Measurements from ENCODE around the gene PDK1. TPM values are rescaled to one million over a fixed set of nuclear protein-coding genes. Genes with fewer than 3 reads are reported as not detected.

The PDK1 gene
- total RNA-seq, 2 experiments from 2014 or later, result 30.0 to 31.1 TPM

DNA sequence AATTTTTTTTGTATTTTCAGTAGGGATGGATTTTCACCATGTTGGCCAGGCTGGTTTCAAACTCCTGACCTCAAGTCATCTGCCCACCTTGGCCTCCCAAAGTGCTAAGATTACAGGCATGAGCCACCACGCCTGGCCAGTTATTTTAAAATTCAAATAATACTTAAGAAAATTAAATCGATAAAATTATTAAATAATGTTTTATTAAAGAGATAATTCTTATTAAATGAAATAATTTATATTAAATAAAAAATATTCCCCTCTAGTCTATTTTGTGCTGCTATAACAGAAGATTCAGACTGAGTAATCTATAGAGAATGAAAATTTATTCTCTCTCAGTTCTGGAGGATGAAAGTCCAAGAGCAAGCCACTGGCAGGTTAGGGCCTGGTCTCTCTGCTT lies 61.2 kb downstream of the PDK1 start:
- H3K9me3 ChIP-seq (ENCODE audit: control insufficient read depth in 1 of 2, insufficient read depth in 1 of 2, low read length in 2 of 2), result no peaks in the 10 kb centered on the region
- CTCF ChIA-PET, result no interaction called here

DNA sequence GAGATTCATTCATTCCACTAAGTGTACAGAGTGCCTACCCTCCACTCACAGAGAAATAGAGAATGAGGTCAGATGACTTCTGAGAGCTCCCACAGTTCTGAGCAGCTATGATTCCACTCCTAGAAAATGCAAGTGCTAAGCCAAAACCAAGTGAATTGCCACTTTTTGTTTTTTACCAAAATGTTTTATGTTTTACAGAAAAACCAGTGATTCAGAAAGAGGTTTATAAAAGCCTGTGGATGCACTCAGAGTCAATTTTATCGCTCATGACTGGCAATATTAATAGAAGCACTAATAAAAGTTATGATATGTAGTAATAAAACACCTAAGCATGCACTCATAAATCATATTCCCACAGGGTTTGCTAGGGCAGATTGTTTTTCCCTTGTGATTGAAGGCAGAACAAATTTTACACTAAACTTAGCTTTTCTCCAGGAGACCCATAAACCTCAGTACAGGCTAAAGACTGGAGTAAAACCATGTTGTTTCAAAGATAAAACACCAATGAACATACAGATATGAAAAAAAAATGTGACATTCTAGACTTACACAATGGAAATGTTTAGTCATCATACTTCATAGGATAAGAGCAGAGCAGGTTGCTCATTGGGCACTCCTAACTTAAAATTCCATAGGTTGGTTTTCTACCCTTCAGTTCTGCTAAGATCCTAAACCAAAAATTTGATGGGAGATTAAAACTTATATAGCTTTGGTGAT lies 67.5 kb downstream of the PDK1 start:
- TF ChIP-seq, protein P1, sequence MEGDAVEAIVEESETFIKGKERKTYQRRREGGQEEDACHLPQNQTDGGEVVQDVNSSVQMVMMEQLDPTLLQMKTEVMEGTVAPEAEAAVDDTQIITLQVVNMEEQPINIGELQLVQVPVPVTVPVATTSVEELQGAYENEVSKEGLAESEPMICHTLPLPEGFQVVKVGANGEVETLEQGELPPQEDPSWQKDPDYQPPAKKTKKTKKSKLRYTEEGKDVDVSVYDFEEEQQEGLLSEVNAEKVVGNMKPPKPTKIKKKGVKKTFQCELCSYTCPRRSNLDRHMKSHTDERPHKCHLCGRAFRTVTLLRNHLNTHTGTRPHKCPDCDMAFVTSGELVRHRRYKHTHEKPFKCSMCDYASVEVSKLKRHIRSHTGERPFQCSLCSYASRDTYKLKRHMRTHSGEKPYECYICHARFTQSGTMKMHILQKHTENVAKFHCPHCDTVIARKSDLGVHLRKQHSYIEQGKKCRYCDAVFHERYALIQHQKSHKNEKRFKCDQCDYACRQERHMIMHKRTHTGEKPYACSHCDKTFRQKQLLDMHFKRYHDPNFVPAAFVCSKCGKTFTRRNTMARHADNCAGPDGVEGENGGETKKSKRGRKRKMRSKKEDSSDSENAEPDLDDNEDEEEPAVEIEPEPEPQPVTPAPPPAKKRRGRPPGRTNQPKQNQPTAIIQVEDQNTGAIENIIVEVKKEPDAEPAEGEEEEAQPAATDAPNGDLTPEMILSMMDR (IDR thresholded peaks at IDR 0.05), result no peak
- Histone ChIP-seq H3K27ac (ENCODE audit: low read depth in 1 of 2, low read length in 2 of 2) (no peak overlapping the region), H3K36me3 (ENCODE audit: insufficient read depth, low read length) (peaks cover 1% of the 10 kb centered on the region), H3K4me1 (ENCODE audit: insufficient read depth, low read length) (no peaks in the 10 kb centered on the region), H3K4me3 (ENCODE audit: low read length) (no peak overlapping the region), H3K27me3 (ENCODE audit: control insufficient read depth in 1 of 2, insufficient read depth in 2 of 2, low read length in 2 of 2) (no peaks in the 10 kb centered on the region), H3K9me3 (ENCODE audit: control insufficient read depth in 1 of 2, insufficient read depth in 1 of 2, low read length in 2 of 2) (no peaks in the 10 kb centered on the region)
- ATAC-seq (ENCODE audit: poor library complexity) (no peak), DNase-seq (no peak)
- ChIA-PET CTCF (interaction anchor here (1.0 kb wide), 1 partner anchor 11 kb away, joined by 3 read pairs; no protein-coding TSS in a partner anchor), POLR2A (no interaction called here)
- Mint-ChIP-seq H3K4me3 (no peak overlapping the region), H3K9me3 (no peaks in the 10 kb centered on the region), H3K27ac (no peak overlapping the region), H3K27me3 (no peaks in the 10 kb centered on the region), H3K36me3 (ENCODE audit: low read depth) (peaks cover 40% of the 10 kb centered on the region), H3K4me1 (ENCODE audit: low read depth) (no peaks in the 10 kb centered on the region)
- intact Hi-C loops (cut with DNase I, micrococcal nuclease), result no loop called here

More for the DNA sequence above, 61.2 kb downstream of the PDK1 start:
- ATAC-seq (ENCODE audit: poor library complexity), result no peak
- TF ChIP-seq, protein P1 (IDR thresholded peaks at IDR 0.05), result no peak
- Mint-ChIP-seq H3K4me1 (ENCODE audit: low read depth) (no peaks in the 10 kb centered on the region), H3K9me3 (no peaks in the 10 kb centered on the region), H3K4me3 (no peak overlapping the region), H3K36me3 (ENCODE audit: low read depth) (peaks cover 19% of the 10 kb centered on the region), H3K27ac (no peak overlapping the region), H3K27me3 (no peaks in the 10 kb centered on the region)
- no peaks in the 10 kb centered on the region for H3K4me1 ChIP-seq (ENCODE audit: insufficient read depth, low read length)
- H3K36me3 ChIP-seq (ENCODE audit: insufficient read depth, low read length), result no peaks in the 10 kb centered on the region
- no peak overlapping the region for H3K4me3 ChIP-seq (ENCODE audit: low read length)
- H3K27me3 ChIP-seq (ENCODE audit: control insufficient read depth in 1 of 2, insufficient read depth in 2 of 2, low read length in 2 of 2), result no peaks in the 10 kb centered on the region
- no peak overlapping the region for H3K27ac ChIP-seq (ENCODE audit: low read depth in 1 of 2, low read length in 2 of 2)
- DNase-seq, result no peak
- intact Hi-C loops (cut with DNase I, micrococcal nuclease), result no loop called here
- POLR2A ChIA-PET, result no interaction called here

DNA sequence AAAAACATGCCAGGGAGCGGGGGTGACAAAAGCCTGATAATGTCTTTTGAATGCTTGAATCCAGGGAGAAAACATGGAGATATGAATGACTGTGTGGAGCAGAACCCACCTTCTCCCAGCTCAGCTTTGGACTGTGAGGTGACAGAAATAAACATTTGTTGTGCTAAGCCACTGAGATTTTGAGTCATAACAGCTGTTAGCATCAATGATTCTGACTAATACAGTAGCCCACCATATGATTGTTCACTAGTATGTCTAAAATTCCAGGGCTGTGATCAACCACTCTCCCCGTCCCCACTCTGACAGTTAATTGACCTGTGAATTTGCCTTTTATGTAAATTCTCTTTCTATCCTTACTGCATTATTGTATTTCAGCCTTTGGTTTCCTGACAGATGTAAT lies 69.1 kb downstream of the PDK1 start:
- Mint-ChIP-seq H3K4me1 (ENCODE audit: low read depth) (no peaks in the 10 kb centered on the region), H3K4me3 (no peak overlapping the region), H3K9me3 (no peaks in the 10 kb centered on the region), H3K27ac (no peak overlapping the region), H3K36me3 (ENCODE audit: low read depth) (peaks cover 56% of the 10 kb centered on the region), H3K27me3 (no peaks in the 10 kb centered on the region)
- no peak for ATAC-seq (ENCODE audit: poor library complexity)
- ChIA-PET POLR2A (no interaction called here), CTCF (interaction anchor here (0.7 kb wide), 1 partner anchor 17 kb away, joined by 3 read pairs; no protein-coding TSS in a partner anchor)
- intact Hi-C loops (cut with DNase I, micrococcal nuclease), result no loop called here
- Histone ChIP-seq H3K27me3 (ENCODE audit: control insufficient read depth in 1 of 2, insufficient read depth in 2 of 2, low read length in 2 of 2) (no peaks in the 10 kb centered on the region), H3K36me3 (ENCODE audit: insufficient read depth, low read length) (peaks cover 4% of the 10 kb centered on the region), H3K4me3 (ENCODE audit: low read length) (no peak overlapping the region), H3K27ac (ENCODE audit: low read depth in 1 of 2, low read length in 2 of 2) (no peak overlapping the region), H3K4me1 (ENCODE audit: insufficient read depth, low read length) (no peaks in the 10 kb centered on the region), H3K9me3 (ENCODE audit: control insufficient read depth in 1 of 2, insufficient read depth in 1 of 2, low read length in 2 of 2) (no peaks in the 10 kb centered on the region)
- TF ChIP-seq, protein P1 (IDR thresholded peaks at IDR 0.05), result no peak
- DNase-seq, result no peak

All from CD4-positive, alpha-beta T cell (primary cell).